ENCODE measurements around the gene VEGFA. TPM values are rescaled to one million over a fixed set of nuclear protein-coding genes. Genes with fewer than 3 reads are reported as not detected.

The VEGFA gene
- total RNA-seq, 2 donors from 2014 or later = 102 to 132 TPM

GRCh38 chr6:43740321-43740960 lies 29.6 kb upstream of the VEGFA start:
- Histone ChIP-seq H3K9me3 (no peaks in the 10 kb centered on the region), H3K4me3 (no peak overlapping the region), H3K27ac (no peak overlapping the region), H3K27me3 (no peaks in the 10 kb centered on the region), H3K4me1 (peaks cover 0 to 7% of the 10 kb centered on the region in 2 donors), H3K36me3 (no peaks in the 10 kb centered on the region)
- no peak for TF ChIP-seq CTCF (IDR thresholded peaks at IDR 0.05)
- no peak for DNase-seq (ENCODE audit: low spot score)

GRCh38 chr6:43740961-43741764 lies 28.8 kb upstream of the VEGFA start:
- no peaks in the 10 kb centered on the region for H3K9me3 ChIP-seq
- peaks cover 0 to 7% of the 10 kb centered on the region in 2 donors for H3K4me1 ChIP-seq
- H3K36me3 ChIP-seq = no peaks in the 10 kb centered on the region
- H3K27ac ChIP-seq = no peak overlapping the region
- no peak for DNase-seq (ENCODE audit: low spot score)
- H3K4me3 ChIP-seq = no peak overlapping the region
- no peaks in the 10 kb centered on the region for H3K27me3 ChIP-seq
- TF ChIP-seq CTCF (IDR thresholded peaks at IDR 0.05) = no peak

- no peak for DNase-seq (ENCODE audit: low spot score)
- Histone ChIP-seq H3K4me3 (no peak overlapping the region), H3K36me3 (no peaks in the 10 kb centered on the region), H3K4me1 (peaks cover 0 to 7% of the 10 kb centered on the region in 2 donors), H3K27me3 (no peaks in the 10 kb centered on the region), H3K9me3 (no peaks in the 10 kb centered on the region), H3K27ac (no peak overlapping the region)
- no peak for TF ChIP-seq CTCF (IDR thresholded peaks at IDR 0.05)
Observed at GRCh38 chr6:43741829-43742228, 28.2 kb upstream of the VEGFA start.

- H3K4me3 ChIP-seq = no peak overlapping the region
- no peak for TF ChIP-seq CTCF (IDR thresholded peaks at IDR 0.05)
- H3K27me3 ChIP-seq = no peaks in the 10 kb centered on the region
- H3K27ac ChIP-seq = no peak overlapping the region
- H3K9me3 ChIP-seq = no peaks in the 10 kb centered on the region
- H3K4me1 ChIP-seq = peaks cover 0 to 5% of the 10 kb centered on the region in 2 donors
- no peak for DNase-seq (ENCODE audit: low spot score)
- H3K36me3 ChIP-seq = no peaks in the 10 kb centered on the region
Observed at GRCh38 chr6:43742285-43742684, 27.7 kb upstream of the VEGFA start.

- Histone ChIP-seq H3K4me1 (no peaks in the 10 kb centered on the region), H3K9me3 (no peaks in the 10 kb centered on the region), H3K4me3 (no peak overlapping the region), H3K36me3 (no peaks in the 10 kb centered on the region), H3K27ac (no peak overlapping the region), H3K27me3 (no peaks in the 10 kb centered on the region)
- no peak for DNase-seq (ENCODE audit: low spot score)
- TF ChIP-seq CTCF (IDR thresholded peaks at IDR 0.05) = no peak
Observed at GRCh38 chr6:43742931-43743632, 26.9 kb upstream of the VEGFA start.

All from right atrium auricular region (tissue), 2 donors.